ENCODE data around the gene HRAS.

The HRAS gene

GRCh38 chr11:553083-553987 is 18.0 kb upstream of the HRAS start:
- no peak for DNase-seq

- no peak for DNase-seq
Measured at GRCh38 chr11:551596-551995, 16.2 kb upstream of the HRAS start.

GRCh38 chr11:551131-551530 is 15.8 kb upstream of the HRAS start:
- no peak for DNase-seq

- DNase-seq: no peak
Measured at GRCh38 chr11:550746-551085, 15.3 kb upstream of the HRAS start.

GRCh38 chr11:550021-550745 is 14.8 kb upstream of the HRAS start:
- no peak for DNase-seq

- no peak for DNase-seq
Measured at GRCh38 chr11:548700-549603, 13.6 kb upstream of the HRAS start.

- no peak for DNase-seq
Measured at GRCh38 chr11:545171-545570, 9.8 kb upstream of the HRAS start.

GRCh38 chr11:544817-545166 is 9.4 kb upstream of the HRAS start:
- DNase-seq: no peak

- DNase-seq: no peak
Measured at GRCh38 chr11:541433-541885, 6.1 kb upstream of the HRAS start.

- DNase-seq: no peak
Measured at GRCh38 chr11:540583-541432, 5.4 kb upstream of the HRAS start.

GRCh38 chr11:539971-540481 is 4.7 kb upstream of the HRAS start:
- no peak for DNase-seq

GRCh38 chr11:538431-539051 is 3.2 kb upstream of the HRAS start:
- no peak for DNase-seq

GRCh38 chr11:537622-538430 is 2.5 kb upstream of the HRAS start:
- DNase-seq: no peak

- no peak for DNase-seq
Measured at GRCh38 chr11:536841-537621, 1.7 kb upstream of the HRAS start, which contains the start of gene LRRC56. Gene LRRC56, plus strand, starts transcription at chr11:537527. Its CDS starts 3,158 bp downstream, at chr11:540685.

- DNase-seq: no peak
Measured at GRCh38 chr11:535210-535518, 212 bp downstream of the HRAS start.

- no peak for DNase-seq
Measured at GRCh38 chr11:534396-535209, 773 bp downstream of the HRAS start.

GRCh38 chr11:533586-534395 is 1.6 kb downstream of the HRAS start:
- no peak for DNase-seq

GRCh38 chr11:532986-533585 is 2.3 kb downstream of the HRAS start:
- DNase-seq: no peak

All from GOT3 (cell line).